H1 (cell line): ENCODE measurements around the gene MACF1. TPM values are rescaled to one million over a fixed set of nuclear protein-coding genes. Genes with fewer than 3 reads are reported as not detected.
A peak's percentile ranks its signal among the peaks of the same experiment; 100 is the strongest.

Experiments
- MAX ChIP-seq: IDR thresholded peaks from 2 replicates; pipeline ENCODE4 v1.6.1; 2012; ENCODE audit warnings: inconsistent platforms
- polyA plus RNA-seq, 7 experiments: library from polyadenylated mRNA; depleted of rRNA in 3 of 7; stranded (reverse) in 5 of 7; unstranded in 2 of 7; fragments of >200 nt in 5 of 7; fragments of 200-250 nt in 2 of 7; gene quantifications; 1 replicate in 5 of 7; 2 replicates in 1 of 7; 4 replicates in 1 of 7; pipeline versions ENCODE4 v1.2.1 to v1.2.3, GENCODE V29; 2011 to 2013; ENCODE audit warnings: missing spikeins in 2 of 7, mixed read lengths in 2 of 7
- total RNA-seq: library from RNA; stranded (reverse); fragmentation: NEBNext Ultra II Directional; extraction: Animal tissue kit (Norgen Biotek cat#: 25700); gene quantifications from 2 replicates; pipeline ENCODE4 v1.2.1, GENCODE V29; 2021

The MACF1 gene
- total and polyA plus RNA-seq, 2 of the 8 experiments (the other 6 are each of a cell fraction or from before 2014, with no cell fraction given) = 59.8 to 285 TPM

GRCh38 chr1:39507230-39507928 lies 302.9 kb downstream of the MACF1 start (continued):
- TF ChIP-seq MAX = peak; percentile 53; the same call in 1 of the 2 replicates
